IMR-90 (cell line): ENCODE data around the gene LYRM2. TPM values are rescaled to one million over a fixed set of nuclear protein-coding genes. Genes with fewer than 3 reads are reported as not detected.

Source experiments
- ATAC-seq: fragments of 200-7000 bp; cut with Tn5 transposase; 2 replicates; pipeline ENCODE4 v1.9.1; 2020; ENCODE audit warnings: low read depth, mild to moderate bottlenecking, moderate library complexity
- BruUV-seq: library from RNA; stranded (reverse); fragments of 400-500 nt; replicated peaks from 2 replicates; lab custom pipeline; 2021; lab: Mats Ljungman, UMichigan
- CTCF ChIA-PET: fragments of 300-600 bp; formaldehyde crosslinking; extraction: SDS; loops from one replicate; lab custom pipeline; 2021; ENCODE audit warnings: antibody characterized with exemption; lab: Yijun Ruan, JAX
- POLR2A ChIA-PET: fragments of 300-600 bp; sonication (Branson Sonifier 250); formaldehyde crosslinking; loops from one replicate; lab custom pipeline; 2022; ENCODE audit warnings: antibody characterized with exemption; ENCODE audit not compliant: unreplicated experiment; lab: Charles Lee
- DNase-seq: peaks from one replicate; pipeline ENCODE4 v3.0.0; 2013
- H2AFZ ChIP-seq: replicated peaks from 2 replicates; pipeline ENCODE3; 2013; ENCODE audit warnings: low read length, mild to moderate bottlenecking; ENCODE audit not compliant: poor library complexity
- H2AK5ac ChIP-seq: 2 replicates; pipeline ENCODE4 v1.6.1; 2013; ENCODE audit warnings: low read depth, low read length, inconsistent platforms
- H2AK9ac ChIP-seq: replicated peaks from 2 replicates; pipeline ENCODE3; 2013; ENCODE audit warnings: mild to moderate bottlenecking, low read depth, low read length, moderate library complexity; ENCODE audit not compliant: poor library complexity
- H2BK120ac ChIP-seq: 2 replicates; pipeline ENCODE4 v1.6.1; 2013; ENCODE audit warnings: low read depth, low read length, inconsistent platforms
- H2BK15ac ChIP-seq: 3 replicates; pipeline ENCODE4 v1.6.1; 2013; ENCODE audit warnings: low read depth, low read length, inconsistent platforms
- H2BK20ac ChIP-seq: 2 replicates; pipeline ENCODE4 v1.6.1; 2013; ENCODE audit warnings: low read depth, mild to moderate bottlenecking, inconsistent platforms, low read length, moderate library complexity
- H2BK5ac ChIP-seq: 2 replicates; pipeline ENCODE4 v1.6.1; 2013; ENCODE audit warnings: mild to moderate bottlenecking, low read depth, low read length, inconsistent platforms; ENCODE audit not compliant: poor library complexity, severe bottlenecking
- H3K14ac ChIP-seq: replicated peaks from 2 replicates; pipeline ENCODE4 v1.6.1; 2013; ENCODE audit warnings: low read depth, low read length, inconsistent platforms
- H3K18ac ChIP-seq: 2 replicates; pipeline ENCODE4 v1.6.1; 2013; ENCODE audit warnings: low read depth, low read length, control low read depth
- H3K23ac ChIP-seq: 2 replicates; pipeline ENCODE4 v1.6.1; 2013; ENCODE audit warnings: low read depth, low read length, inconsistent platforms
- H3K27ac ChIP-seq: 2 replicates; pipeline ENCODE4 v1.5.1; 2013; ENCODE audit warnings: mild to moderate bottlenecking, control low read depth, low read length; ENCODE audit not compliant: insufficient read depth
- H3K27me3 ChIP-seq: 2 replicates; pipeline ENCODE4 v1.6.1; 2013; ENCODE audit warnings: low read length; ENCODE audit not compliant: control insufficient read depth, insufficient read depth
- H3K36me3 ChIP-seq: 2 replicates; pipeline ENCODE4 v1.6.1; 2013; ENCODE audit warnings: low read length, mixed read lengths; ENCODE audit not compliant: control insufficient read depth, insufficient read depth
- H3K4ac ChIP-seq: 2 replicates; pipeline ENCODE4 v1.6.1; 2013; ENCODE audit warnings: low read depth, low read length, inconsistent platforms
- H3K4me1 ChIP-seq: 2 replicates; pipeline ENCODE4 v1.6.1; 2013; ENCODE audit warnings: low read length, mixed read lengths; ENCODE audit not compliant: control insufficient read depth, insufficient read depth
- H3K4me2 ChIP-seq: 2 replicates; pipeline ENCODE4 v1.6.1; 2013; ENCODE audit warnings: low read depth, mild to moderate bottlenecking, control low read depth, low read length, moderate library complexity
- H3K4me3 ChIP-seq: 2 replicates; pipeline ENCODE4 v1.5.1; 2013; ENCODE audit warnings: low read depth, mild to moderate bottlenecking, control low read depth, low read length, moderate library complexity; ENCODE audit not compliant: insufficient read depth
- H3K56ac ChIP-seq: 2 replicates; pipeline ENCODE4 v1.6.1; 2013; ENCODE audit warnings: low read length, inconsistent platforms; ENCODE audit not compliant: insufficient read depth; ENCODE audit errors: extremely low read depth
- H3K79me1 ChIP-seq, 2 experiments: 2 replicates each; pipeline ENCODE4 v1.6.1; 2013; ENCODE audit warnings: low read length in 2 of 2, inconsistent platforms in 1 of 2, low read depth in 1 of 2
- H3K9ac ChIP-seq: 2 replicates; pipeline ENCODE4 v1.6.1; 2013; ENCODE audit warnings: low read depth, low read length, control low read depth
- H3K9me1 ChIP-seq: 2 replicates; pipeline ENCODE4 v1.6.1; 2013; ENCODE audit warnings: low read length, inconsistent platforms; ENCODE audit not compliant: insufficient read depth
- H3K9me3 ChIP-seq: 2 replicates; pipeline ENCODE4 v1.6.1; 2013; ENCODE audit warnings: low read length; ENCODE audit not compliant: control insufficient read depth, insufficient read depth
- H4K20me1 ChIP-seq: 2 replicates; pipeline ENCODE4 v1.6.1; 2013; ENCODE audit warnings: low read length, inconsistent platforms; ENCODE audit not compliant: insufficient read depth
- H4K5ac ChIP-seq: 2 replicates; pipeline ENCODE4 v1.6.1; 2013; ENCODE audit warnings: mild to moderate bottlenecking, low read depth, low read length, control low read depth
- H4K8ac ChIP-seq, 2 experiments: 2 replicates each; pipeline ENCODE4 v1.6.1; 2013; ENCODE audit warnings: low read depth in 2 of 2, low read length in 2 of 2, control low read depth in 1 of 2, inconsistent platforms in 1 of 2
- H4K91ac ChIP-seq: 2 replicates; pipeline ENCODE4 v1.6.1; 2013; ENCODE audit warnings: low read depth, low read length, inconsistent platforms; ENCODE audit not compliant: insufficient read depth
- CHD1 ChIP-seq: IDR thresholded peaks from 2 replicates; pipeline ENCODE4 v1.6.1; 2012; ENCODE audit warnings: low read depth, low read length, improper control_type of control experiment
- CTCF ChIP-seq: conservative IDR thresholded peaks from 2 replicates; pipeline ENCODE4 v1.5.1; 2012; ENCODE audit warnings: mild to moderate bottlenecking, low read depth, low read length, improper control_type of control experiment
- MAFK ChIP-seq: IDR thresholded peaks from 2 replicates; pipeline ENCODE4 v1.6.1; 2012; ENCODE audit warnings: low read depth, low read length, improper control_type of control experiment
- MAZ ChIP-seq: IDR thresholded peaks from 2 replicates; pipeline ENCODE4 v1.6.1; 2012; ENCODE audit warnings: low read depth, mild to moderate bottlenecking, low read length, improper control_type of control experiment, moderate library complexity, borderline replicate concordance
- MXI1 ChIP-seq: IDR thresholded peaks from 2 replicates; pipeline ENCODE4 v1.6.1; 2012; ENCODE audit warnings: low read depth, mild to moderate bottlenecking, low read length, moderate library complexity, borderline replicate concordance
- NFE2L2 ChIP-seq: fragments of 150-350 bp; IDR thresholded peaks from 2 replicates; pipeline ENCODE4 v1.6.1; 2016; ENCODE audit warnings: low read depth, mild to moderate bottlenecking, low read length
- RCOR1 ChIP-seq: IDR thresholded peaks from 2 replicates; pipeline ENCODE4 v1.6.1; 2012; ENCODE audit warnings: mild to moderate bottlenecking, low read length, improper control_type of control experiment; ENCODE audit not compliant: insufficient replicate concordance
- WGBS, 2 experiments: methylation state at CpG; one replicate each; pipeline versions ENCODE4 v1.1.5 to v1.1.7; 2013; ENCODE audit warnings: missing lambda C conversion rate in 2 of 2; ENCODE audit not compliant: insufficient read length in 1 of 2; ENCODE audit errors: extremely low coverage in 2 of 2; 5-methylcytosine and 5-hydroxymethylcytosine counted together
- dilution Hi-C: fragments of 300-500 bp; cut with HindIII; formaldehyde crosslinking; loops from one replicate; pipeline ENCODE4 v1.14.3; 2018; ENCODE audit warnings: low sequenced_read_pairs; ENCODE audit not compliant: unreplicated experiment
- in situ Hi-C: fragments of 300-500 bp; cut with MboI; formaldehyde crosslinking; loops from 3 replicates; pipeline ENCODE4 v1.14.3; 2019; ENCODE audit warnings: low sequenced_read_pairs, inconsistent platforms, mixed read lengths
- intact Hi-C: fragments of 100-400 bp; cut with micrococcal nuclease; formaldehyde crosslinking; loops from 2 replicates; pipeline ENCODE4 v1.10.0; 2022
- polyA plus RNA-seq, 3 experiments: library from polyadenylated mRNA; depleted of rRNA; stranded (reverse); fragments of >200 nt; gene quantifications; 2 replicates each; pipeline ENCODE4 v1.2.3, GENCODE V29; 2012; ENCODE audit warnings: low replicate concordance in 1 of 3
- total RNA-seq: library from RNA; depleted of rRNA; stranded (reverse); fragments of >200 nt; gene quantifications from 2 replicates; pipeline ENCODE4 v1.2.3, GENCODE V29; 2012
- TF ChIP-seq, protein P1 (sequence below): fragments of 150-350 bp; IDR thresholded peaks from 2 replicates; pipeline ENCODE4 v1.6.1; 2016; ENCODE audit warnings: low read depth, mild to moderate bottlenecking, low read length, moderate library complexity, borderline replicate concordance

The LYRM2 gene
- total and polyA plus RNA-seq, 2 of the 4 experiments (the other 2 are of a cell fraction): 14.0 to 24.0 TPM

- H3K4me1 ChIP-seq: no peaks in the 10 kb centered on the region
- H4K91ac ChIP-seq: no peak overlapping the region
- no peak overlapping the region for H4K8ac ChIP-seq
- H2BK5ac ChIP-seq: no peak overlapping the region
- no peak overlapping the region for H3K56ac ChIP-seq
- H3K9me3 ChIP-seq: no peaks in the 10 kb centered on the region
- H3K9ac ChIP-seq: no peak overlapping the region
- no peak overlapping the region for H2BK15ac ChIP-seq
- H3K27me3 ChIP-seq: no peaks in the 10 kb centered on the region
- ATAC-seq (no peak), DNase-seq (no peak)
- no CpG with 5 or more reads among the region's 9 CpGs for WGBS, 2 experiments
- CTCF ChIA-PET: no interaction called here
- H3K4me3 ChIP-seq: no peak overlapping the region
- H3K27ac ChIP-seq: no peak overlapping the region
- H3K14ac ChIP-seq: no peak overlapping the region
- H3K18ac ChIP-seq: no peak overlapping the region
- H3K9me1 ChIP-seq: no peaks in the 10 kb centered on the region
- H4K5ac ChIP-seq: no peak overlapping the region
- no peak overlapping the region for H2AFZ ChIP-seq
- no peak overlapping the region for H2BK120ac ChIP-seq
- H3K23ac ChIP-seq: no peak overlapping the region
- POLR2A ChIA-PET: no interaction called here
- no peaks in the 10 kb centered on the region for H4K20me1 ChIP-seq
- no peak overlapping the region for H2BK20ac ChIP-seq
- H3K36me3 ChIP-seq: no peaks in the 10 kb centered on the region
- no peak overlapping the region for H3K4me2 ChIP-seq
- in situ Hi-C loops (no loop called here), intact Hi-C loops (no loop called here), dilution Hi-C loops (no loop called here)
- no peak overlapping the region for H2AK5ac ChIP-seq
- no peak overlapping the region for H3K4ac ChIP-seq
- H3K79me1 ChIP-seq: no peaks in the 10 kb centered on the region
- H2AK9ac ChIP-seq: no peak overlapping the region
- BruUV-seq: no TSS peak
- TF ChIP-seq CHD1 (no peak), CTCF (no peak), NFE2L2 (no peak), MXI1 (no peak), MAZ (no peak), MAFK (no peak), RCOR1 (no peak)
- TF ChIP-seq, protein P1, sequence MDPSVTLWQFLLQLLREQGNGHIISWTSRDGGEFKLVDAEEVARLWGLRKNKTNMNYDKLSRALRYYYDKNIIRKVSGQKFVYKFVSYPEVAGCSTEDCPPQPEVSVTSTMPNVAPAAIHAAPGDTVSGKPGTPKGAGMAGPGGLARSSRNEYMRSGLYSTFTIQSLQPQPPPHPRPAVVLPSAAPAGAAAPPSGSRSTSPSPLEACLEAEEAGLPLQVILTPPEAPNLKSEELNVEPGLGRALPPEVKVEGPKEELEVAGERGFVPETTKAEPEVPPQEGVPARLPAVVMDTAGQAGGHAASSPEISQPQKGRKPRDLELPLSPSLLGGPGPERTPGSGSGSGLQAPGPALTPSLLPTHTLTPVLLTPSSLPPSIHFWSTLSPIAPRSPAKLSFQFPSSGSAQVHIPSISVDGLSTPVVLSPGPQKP: no peak
Observed at GRCh38 chr6:89630488-89630887, 8.1 kb downstream of the LYRM2 start.
